Endodermal cell (in vitro differentiated cells): ENCODE data around the gene SYNE2. TPM values are rescaled to one million over a fixed set of nuclear protein-coding genes. Genes with fewer than 3 reads are reported as not detected.

Experiments used
- DNase-seq: peaks from one replicate; pipeline ENCODE4 v3.0.0-alpha.2; 2017
- H3K27ac ChIP-seq: 2 replicates; pipeline ENCODE4 v1.5.1; 2013; ENCODE audit warnings: mild to moderate bottlenecking, low read depth, low read length, moderate library complexity
- H3K27me3 ChIP-seq: 2 replicates; pipeline ENCODE4 v1.6.1; 2013; ENCODE audit warnings: mild to moderate bottlenecking, low read length, moderate library complexity; ENCODE audit not compliant: insufficient read depth, control insufficient read depth, poor library complexity, severe bottlenecking
- H3K36me3 ChIP-seq: 2 replicates; pipeline ENCODE4 v1.7.0; 2013; ENCODE audit warnings: mild to moderate bottlenecking, low read length, moderate library complexity; ENCODE audit not compliant: control insufficient read depth, insufficient read depth
- H3K4me1 ChIP-seq: one replicate; pipeline ENCODE4 v1.7.0; 2013; ENCODE audit warnings: low read length; ENCODE audit not compliant: control insufficient read depth, insufficient read depth
- H3K4me3 ChIP-seq: 2 replicates; pipeline ENCODE4 v1.5.1; 2013; ENCODE audit warnings: mild to moderate bottlenecking, low read length, moderate library complexity
- H3K9ac ChIP-seq: 2 replicates; pipeline ENCODE4 v1.6.1; 2013; ENCODE audit warnings: mild to moderate bottlenecking, low read length, moderate library complexity; ENCODE audit not compliant: poor library complexity, severe bottlenecking; ENCODE audit errors: extremely low read depth
- H3K9me3 ChIP-seq: 2 replicates; pipeline ENCODE4 v1.6.1; 2013; ENCODE audit warnings: mild to moderate bottlenecking, low read length, moderate library complexity; ENCODE audit not compliant: control insufficient read depth
- H3K27ac Mint-ChIP-seq: 2 replicates; pipeline ENCODE4 v1.8.0; 2020; ENCODE audit warnings: mixed read lengths
- H3K27me3 Mint-ChIP-seq: 2 replicates; pipeline ENCODE4 v1.8.0; 2021; ENCODE audit warnings: mild to moderate bottlenecking, mixed read lengths; ENCODE audit not compliant: insufficient read depth
- H3K36me3 Mint-ChIP-seq: 2 replicates; pipeline ENCODE4 v1.8.0; 2020; ENCODE audit warnings: low read depth, mixed read lengths
- H3K4me1 Mint-ChIP-seq: 2 replicates; pipeline ENCODE4 v1.8.0; 2020; ENCODE audit warnings: mixed read lengths
- H3K4me3 Mint-ChIP-seq: 2 replicates; pipeline ENCODE4 v1.8.0; 2020; ENCODE audit warnings: mild to moderate bottlenecking, moderate library complexity, mixed read lengths
- H3K9me3 Mint-ChIP-seq: 2 replicates; pipeline ENCODE4 v1.8.0; 2020; ENCODE audit warnings: mild to moderate bottlenecking, mixed read lengths
- CTCF ChIP-seq: fragments of 200-600 bp; sonication (generic); conservative IDR thresholded peaks from 2 replicates; pipeline ENCODE4 v1.5.0; 2021; ENCODE audit warnings: antibody characterized with exemption, mild to moderate bottlenecking
- WGBS, 2 experiments: methylation state at CpG; one replicate each; pipeline versions ENCODE4 v1.1.5 to v1.1.7; 2013; ENCODE audit warnings: missing lambda C conversion rate in 2 of 2, mixed read lengths in 1 of 2; ENCODE audit not compliant: insufficient coverage in 1 of 2, insufficient read length in 1 of 2; 5-methylcytosine and 5-hydroxymethylcytosine counted together
- total RNA-seq, 2 donors: library from RNA; stranded (reverse); fragmentation: NEBNext Ultra II Directional in 1 of 2; extraction: Animal tissue kit (Norgen Biotek cat#: 25700) in 1 of 2; gene quantifications; 2 replicates in 1 of 2; 3 replicates in 1 of 2; pipeline ENCODE4 v1.2.1, GENCODE V29; 2021

Gene SYNE2
- total RNA-seq, 2 donors from 2014 or later: 65.8 to 70.0 TPM

- Mint-ChIP-seq H3K4me1 (no peaks in the 10 kb centered on the region), H3K27ac (no peak overlapping the region), H3K27me3 (no peaks in the 10 kb centered on the region), H3K36me3 (no peaks in the 10 kb centered on the region), H3K4me3 (no peak overlapping the region), H3K9me3 (no peaks in the 10 kb centered on the region)
- H3K9me3 ChIP-seq: no peaks in the 10 kb centered on the region
- no peaks in the 10 kb centered on the region for H3K4me1 ChIP-seq
- no peak overlapping the region for H3K27ac ChIP-seq
- H3K36me3 ChIP-seq: no peaks in the 10 kb centered on the region
- peak; percentile 12 for DNase-seq
- TF ChIP-seq CTCF: no peak
- H3K27me3 ChIP-seq: no peaks in the 10 kb centered on the region
- H3K4me3 ChIP-seq: no peak overlapping the region
- WGBS, 2 experiments: 70 to 100% methylated on average over 1 to 4 of the region's 4 CpGs
- no peak overlapping the region for H3K9ac ChIP-seq
Measured at GRCh38 chr14:64248689-64249088, 395.9 kb downstream of the SYNE2 start.

- Mint-ChIP-seq H3K36me3 (no peaks in the 10 kb centered on the region), H3K9me3 (no peaks in the 10 kb centered on the region), H3K27me3 (no peaks in the 10 kb centered on the region), H3K27ac (no peak overlapping the region), H3K4me3 (no peak overlapping the region), H3K4me1 (no peaks in the 10 kb centered on the region)
- Histone ChIP-seq H3K36me3 (no peaks in the 10 kb centered on the region), H3K27ac (no peak overlapping the region), H3K4me3 (no peak overlapping the region), H3K9me3 (no peaks in the 10 kb centered on the region), H3K4me1 (no peaks in the 10 kb centered on the region), H3K9ac (no peak overlapping the region), H3K27me3 (no peaks in the 10 kb centered on the region)
- DNase-seq: peak; percentile 3
- TF ChIP-seq CTCF: no peak
- WGBS, 2 experiments: 89 to 91% methylated on average over 3 to 7 of the region's 7 CpGs
Measured at GRCh38 chr14:64249363-64249762, 396.6 kb downstream of the SYNE2 start.

GRCh38 chr14:64253672-64254071 is 400.9 kb downstream of the SYNE2 start:
- Mint-ChIP-seq H3K36me3 (no peaks in the 10 kb centered on the region), H3K4me1 (peaks cover 11% of the 10 kb centered on the region), H3K9me3 (no peaks in the 10 kb centered on the region), H3K27ac (no peak overlapping the region), H3K4me3 (no peak overlapping the region), H3K27me3 (no peaks in the 10 kb centered on the region)
- no peaks in the 10 kb centered on the region for H3K9me3 ChIP-seq
- 91 to 92% methylated on average over 2 to 3 of the region's 3 CpGs for WGBS, 2 experiments
- H3K4me3 ChIP-seq: no peak overlapping the region
- DNase-seq: no peak
- no peaks in the 10 kb centered on the region for H3K27me3 ChIP-seq
- no peak for TF ChIP-seq CTCF
- H3K27ac ChIP-seq: no peak overlapping the region
- H3K4me1 ChIP-seq: no peaks in the 10 kb centered on the region
- no peaks in the 10 kb centered on the region for H3K36me3 ChIP-seq
- no peak overlapping the region for H3K9ac ChIP-seq
